ENCODE measurements around the gene PPIF.
"Not testable (repeated sequence)": the region's sequence is repeated elsewhere in the genome, so short reads cannot be mapped to it uniquely, and the experiment has no call there.

PPIF gene

GRCh38 chr10:79326361-79327089 is 20.7 kb upstream of the PPIF start:
- Histone ChIP-seq H3K4me3 (ENCODE audit: low read length) (no peak overlapping the region), H3K9me3 (ENCODE audit: control insufficient read depth, low read depth, low read length) (no peaks in the 10 kb centered on the region), H3K27me3 (ENCODE audit: control insufficient read depth, insufficient read depth, low read length) (no peaks in the 10 kb centered on the region), H3K27ac (ENCODE audit: low read length) (no peak overlapping the region), H3K9ac (ENCODE audit: low read length) (no peak overlapping the region), H3K36me3 (ENCODE audit: control insufficient read depth, low read depth, low read length) (no peaks in the 10 kb centered on the region), H3K4me1 (ENCODE audit: control insufficient read depth, low read depth, low read length) (no peaks in the 10 kb centered on the region)

GRCh38 chr10:79327090-79327457 is 20.2 kb upstream of the PPIF start:
- H3K4me3 ChIP-seq (ENCODE audit: low read length): no peak overlapping the region
- H3K9ac ChIP-seq (ENCODE audit: low read length): no peak overlapping the region
- H3K27me3 ChIP-seq (ENCODE audit: control insufficient read depth, insufficient read depth, low read length): no peaks in the 10 kb centered on the region
- no peaks in the 10 kb centered on the region for H3K36me3 ChIP-seq (ENCODE audit: control insufficient read depth, low read depth, low read length)
- H3K9me3 ChIP-seq (ENCODE audit: control insufficient read depth, low read depth, low read length): no peaks in the 10 kb centered on the region
- no peaks in the 10 kb centered on the region for H3K4me1 ChIP-seq (ENCODE audit: control insufficient read depth, low read depth, low read length)
- no peak overlapping the region for H3K27ac ChIP-seq (ENCODE audit: low read length)

- no peaks in the 10 kb centered on the region for H3K9me3 ChIP-seq (ENCODE audit: control insufficient read depth, low read depth, low read length)
- no peak overlapping the region for H3K27ac ChIP-seq (ENCODE audit: low read length)
- no peak overlapping the region for H3K4me3 ChIP-seq (ENCODE audit: low read length)
- no peaks in the 10 kb centered on the region for H3K4me1 ChIP-seq (ENCODE audit: control insufficient read depth, low read depth, low read length)
- H3K36me3 ChIP-seq (ENCODE audit: control insufficient read depth, low read depth, low read length): no peaks in the 10 kb centered on the region
- no peak overlapping the region for H3K9ac ChIP-seq (ENCODE audit: low read length)
- H3K27me3 ChIP-seq (ENCODE audit: control insufficient read depth, insufficient read depth, low read length): no peaks in the 10 kb centered on the region
Measured at GRCh38 chr10:79328147-79328701, 19.0 kb upstream of the PPIF start.

GRCh38 chr10:79328737-79329504 is 18.3 kb upstream of the PPIF start:
- Histone ChIP-seq H3K36me3 (ENCODE audit: control insufficient read depth, low read depth, low read length) (no peaks in the 10 kb centered on the region), H3K27me3 (ENCODE audit: control insufficient read depth, insufficient read depth, low read length) (no peaks in the 10 kb centered on the region), H3K27ac (ENCODE audit: low read length) (no peak overlapping the region), H3K4me3 (ENCODE audit: low read length) (no peak overlapping the region), H3K9me3 (ENCODE audit: control insufficient read depth, low read depth, low read length) (no peaks in the 10 kb centered on the region), H3K9ac (ENCODE audit: low read length) (no peak overlapping the region), H3K4me1 (ENCODE audit: control insufficient read depth, low read depth, low read length) (no peaks in the 10 kb centered on the region)

- Histone ChIP-seq H3K27ac (ENCODE audit: low read length) (no peak overlapping the region), H3K4me3 (ENCODE audit: low read length) (no peak overlapping the region), H3K9me3 (ENCODE audit: control insufficient read depth, low read depth, low read length) (no peaks in the 10 kb centered on the region)
Measured at GRCh38 chr10:79329529-79329928, 17.7 kb upstream of the PPIF start.

GRCh38 chr10:79331226-79331625 is 16.0 kb upstream of the PPIF start:
- H3K4me1 ChIP-seq (ENCODE audit: control insufficient read depth, low read depth, low read length): peaks cover 2% of the 10 kb centered on the region
- H3K9me3 ChIP-seq (ENCODE audit: control insufficient read depth, low read depth, low read length): no peaks in the 10 kb centered on the region
- H3K36me3 ChIP-seq (ENCODE audit: control insufficient read depth, low read depth, low read length): no peaks in the 10 kb centered on the region
- no peak overlapping the region for H3K27ac ChIP-seq (ENCODE audit: low read length)
- H3K4me3 ChIP-seq (ENCODE audit: low read length): no peak overlapping the region
- no peaks in the 10 kb centered on the region for H3K27me3 ChIP-seq (ENCODE audit: control insufficient read depth, insufficient read depth, low read length)
- no peak overlapping the region for H3K9ac ChIP-seq (ENCODE audit: low read length)

More at GRCh38 chr10:79329529-79329928, 17.7 kb upstream of the PPIF start:
- Histone ChIP-seq H3K9ac (ENCODE audit: low read length) (no peak overlapping the region), H3K36me3 (ENCODE audit: control insufficient read depth, low read depth, low read length) (no peaks in the 10 kb centered on the region), H3K4me1 (ENCODE audit: control insufficient read depth, low read depth, low read length) (no peaks in the 10 kb centered on the region), H3K27me3 (ENCODE audit: control insufficient read depth, insufficient read depth, low read length) (no peaks in the 10 kb centered on the region)

GRCh38 chr10:79331709-79332108 is 15.6 kb upstream of the PPIF start:
- no peak overlapping the region for H3K9ac ChIP-seq (ENCODE audit: low read length)
- no peak overlapping the region for H3K4me3 ChIP-seq (ENCODE audit: low read length)
- H3K36me3 ChIP-seq (ENCODE audit: control insufficient read depth, low read depth, low read length): no peaks in the 10 kb centered on the region
- H3K27me3 ChIP-seq (ENCODE audit: control insufficient read depth, insufficient read depth, low read length): no peaks in the 10 kb centered on the region
- H3K4me1 ChIP-seq (ENCODE audit: control insufficient read depth, low read depth, low read length): peaks cover 7% of the 10 kb centered on the region
- H3K27ac ChIP-seq (ENCODE audit: low read length): no peak overlapping the region
- no peaks in the 10 kb centered on the region for H3K9me3 ChIP-seq (ENCODE audit: control insufficient read depth, low read depth, low read length)

GRCh38 chr10:79332610-79333315 is 14.5 kb upstream of the PPIF start:
- H3K27me3 ChIP-seq (ENCODE audit: control insufficient read depth, insufficient read depth, low read length); H3K36me3 ChIP-seq (ENCODE audit: control insufficient read depth, low read depth, low read length); H3K27ac ChIP-seq (ENCODE audit: low read length); H3K9ac ChIP-seq (ENCODE audit: low read length); H3K9me3 ChIP-seq (ENCODE audit: control insufficient read depth, low read depth, low read length); H3K4me3 ChIP-seq (ENCODE audit: low read length); H3K4me1 ChIP-seq (ENCODE audit: control insufficient read depth, low read depth, low read length): not testable (repeated sequence)

- H3K9me3 ChIP-seq (ENCODE audit: control insufficient read depth, low read depth, low read length): no peaks in the 10 kb centered on the region
- H3K9ac ChIP-seq (ENCODE audit: low read length): no peak overlapping the region
- no peak overlapping the region for H3K4me3 ChIP-seq (ENCODE audit: low read length)
- H3K27ac ChIP-seq (ENCODE audit: low read length): no peak overlapping the region
- H3K36me3 ChIP-seq (ENCODE audit: control insufficient read depth, low read depth, low read length): no peaks in the 10 kb centered on the region
- H3K4me1 ChIP-seq (ENCODE audit: control insufficient read depth, low read depth, low read length): peaks cover 10% of the 10 kb centered on the region
- no peaks in the 10 kb centered on the region for H3K27me3 ChIP-seq (ENCODE audit: control insufficient read depth, insufficient read depth, low read length)
Measured at GRCh38 chr10:79333513-79333912, 13.8 kb upstream of the PPIF start.

GRCh38 chr10:79334573-79334972 is 12.7 kb upstream of the PPIF start:
- Histone ChIP-seq H3K4me3 (ENCODE audit: low read length) (no peak overlapping the region), H3K36me3 (ENCODE audit: control insufficient read depth, low read depth, low read length) (no peaks in the 10 kb centered on the region), H3K27me3 (ENCODE audit: control insufficient read depth, insufficient read depth, low read length) (no peaks in the 10 kb centered on the region), H3K9ac (ENCODE audit: low read length) (no peak overlapping the region), H3K27ac (ENCODE audit: low read length) (no peak overlapping the region), H3K9me3 (ENCODE audit: control insufficient read depth, low read depth, low read length) (no peaks in the 10 kb centered on the region), H3K4me1 (ENCODE audit: control insufficient read depth, low read depth, low read length) (peaks cover 10% of the 10 kb centered on the region)

GRCh38 chr10:79335094-79335469 is 12.2 kb upstream of the PPIF start:
- Histone ChIP-seq H3K27ac (ENCODE audit: low read length) (no peak overlapping the region), H3K4me3 (ENCODE audit: low read length) (no peak overlapping the region), H3K4me1 (ENCODE audit: control insufficient read depth, low read depth, low read length) (peaks cover 10% of the 10 kb centered on the region), H3K36me3 (ENCODE audit: control insufficient read depth, low read depth, low read length) (no peaks in the 10 kb centered on the region), H3K9me3 (ENCODE audit: control insufficient read depth, low read depth, low read length) (no peaks in the 10 kb centered on the region), H3K27me3 (ENCODE audit: control insufficient read depth, insufficient read depth, low read length) (no peaks in the 10 kb centered on the region), H3K9ac (ENCODE audit: low read length) (no peak overlapping the region)
